ENCODE results near the gene GABRR3.

GABRR3 gene

DNA sequence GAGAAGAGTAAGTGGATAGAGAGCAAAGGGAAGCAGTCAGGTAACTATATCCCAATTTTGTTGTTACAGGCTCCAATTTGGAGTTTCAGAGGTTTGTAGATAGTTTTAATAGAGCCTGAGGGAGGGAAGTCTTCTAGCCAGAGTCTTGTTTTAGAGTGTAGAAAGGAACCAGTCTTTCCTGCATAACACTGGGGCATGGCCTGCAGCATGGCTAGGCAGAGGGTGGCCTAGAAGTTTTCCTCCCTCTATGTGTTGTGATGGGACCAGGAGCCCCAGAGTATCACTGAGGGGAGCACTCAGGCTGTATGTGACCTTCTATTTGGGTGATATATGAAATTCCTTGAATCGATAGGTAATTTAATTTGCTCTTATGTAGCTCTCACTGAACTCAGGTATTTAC is 22.5 kb upstream of the GABRR3 start:
- no peak for DNase-seq
- no peak overlapping the region for H3K4me3 ChIP-seq (ENCODE audit: low read depth, low read length)
- TF ChIP-seq, protein P1, sequence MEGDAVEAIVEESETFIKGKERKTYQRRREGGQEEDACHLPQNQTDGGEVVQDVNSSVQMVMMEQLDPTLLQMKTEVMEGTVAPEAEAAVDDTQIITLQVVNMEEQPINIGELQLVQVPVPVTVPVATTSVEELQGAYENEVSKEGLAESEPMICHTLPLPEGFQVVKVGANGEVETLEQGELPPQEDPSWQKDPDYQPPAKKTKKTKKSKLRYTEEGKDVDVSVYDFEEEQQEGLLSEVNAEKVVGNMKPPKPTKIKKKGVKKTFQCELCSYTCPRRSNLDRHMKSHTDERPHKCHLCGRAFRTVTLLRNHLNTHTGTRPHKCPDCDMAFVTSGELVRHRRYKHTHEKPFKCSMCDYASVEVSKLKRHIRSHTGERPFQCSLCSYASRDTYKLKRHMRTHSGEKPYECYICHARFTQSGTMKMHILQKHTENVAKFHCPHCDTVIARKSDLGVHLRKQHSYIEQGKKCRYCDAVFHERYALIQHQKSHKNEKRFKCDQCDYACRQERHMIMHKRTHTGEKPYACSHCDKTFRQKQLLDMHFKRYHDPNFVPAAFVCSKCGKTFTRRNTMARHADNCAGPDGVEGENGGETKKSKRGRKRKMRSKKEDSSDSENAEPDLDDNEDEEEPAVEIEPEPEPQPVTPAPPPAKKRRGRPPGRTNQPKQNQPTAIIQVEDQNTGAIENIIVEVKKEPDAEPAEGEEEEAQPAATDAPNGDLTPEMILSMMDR (IDR thresholded peaks at IDR 0.05; ENCODE audit: low read depth, low read length, missing control alignments), result no peak
- H3K36me3 ChIP-seq (replicated peaks), result no peaks in the 10 kb centered on the region
- H3K27ac ChIP-seq, result no peak overlapping the region
- no peaks in the 10 kb centered on the region for H3K27me3 ChIP-seq (replicated peaks)
- in situ Hi-C loops (cut with HindIII; ENCODE audit: low pct_ligation_motif_present, low sequenced_read_pairs), result no loop called here

DNA sequence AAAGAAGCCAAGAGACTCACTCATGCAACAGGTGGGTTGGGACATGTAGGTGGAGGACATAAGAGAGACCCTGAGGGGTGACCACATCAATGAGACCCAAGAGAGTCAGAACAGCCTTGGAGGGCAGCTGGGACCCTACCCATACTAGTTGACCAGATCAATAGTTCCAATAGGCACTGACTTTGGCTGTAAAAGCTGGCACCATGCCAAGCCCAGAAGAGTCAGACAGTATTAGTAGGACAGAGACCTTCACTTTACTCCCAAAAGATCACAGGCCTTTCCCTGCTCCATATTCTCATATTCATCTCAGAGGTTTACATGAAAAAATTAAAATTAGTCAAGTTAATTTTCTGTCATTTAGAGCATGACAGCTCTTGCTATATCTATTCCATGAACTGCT is 20.9 kb upstream of the GABRR3 start:
- Histone ChIP-seq H3K27ac (no peak overlapping the region), H3K36me3 (replicated peaks) (no peaks in the 10 kb centered on the region), H3K27me3 (replicated peaks) (no peaks in the 10 kb centered on the region), H3K4me3 (ENCODE audit: low read depth, low read length) (no peak overlapping the region)
- no peak for DNase-seq
- in situ Hi-C loops (cut with HindIII; ENCODE audit: low pct_ligation_motif_present, low sequenced_read_pairs), result no loop called here
- TF ChIP-seq, protein P1 (IDR thresholded peaks at IDR 0.05; ENCODE audit: low read depth, low read length, missing control alignments), result no peak

DNA sequence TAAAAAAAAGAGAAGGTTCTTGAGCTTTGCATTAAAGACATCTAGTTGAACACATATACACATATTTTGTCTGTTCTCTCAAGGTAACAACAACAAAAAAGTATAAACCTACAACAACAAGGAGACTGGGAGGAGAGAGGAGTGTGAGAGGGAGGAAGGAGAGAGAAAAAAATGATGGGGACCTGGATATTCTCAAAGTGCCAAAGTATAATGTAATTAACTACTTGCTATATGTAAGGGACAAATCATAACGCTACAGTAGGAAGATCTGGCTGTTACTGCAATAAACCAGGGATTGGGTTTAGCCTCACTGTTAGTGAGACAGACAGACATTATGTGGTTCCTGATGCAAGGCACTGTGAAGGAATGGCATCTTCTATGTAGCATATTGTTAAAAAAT is 14.2 kb upstream of the GABRR3 start:
- TF ChIP-seq, protein P1 (IDR thresholded peaks at IDR 0.05; ENCODE audit: low read depth, low read length, missing control alignments), result no peak
- no peaks in the 10 kb centered on the region for H3K36me3 ChIP-seq (replicated peaks)
- no peaks in the 10 kb centered on the region for H3K27me3 ChIP-seq (replicated peaks)
- no peak for DNase-seq
- in situ Hi-C loops (cut with HindIII; ENCODE audit: low pct_ligation_motif_present, low sequenced_read_pairs), result no loop called here
- no peak overlapping the region for H3K27ac ChIP-seq
- no peak overlapping the region for H3K4me3 ChIP-seq (ENCODE audit: low read depth, low read length)

DNA sequence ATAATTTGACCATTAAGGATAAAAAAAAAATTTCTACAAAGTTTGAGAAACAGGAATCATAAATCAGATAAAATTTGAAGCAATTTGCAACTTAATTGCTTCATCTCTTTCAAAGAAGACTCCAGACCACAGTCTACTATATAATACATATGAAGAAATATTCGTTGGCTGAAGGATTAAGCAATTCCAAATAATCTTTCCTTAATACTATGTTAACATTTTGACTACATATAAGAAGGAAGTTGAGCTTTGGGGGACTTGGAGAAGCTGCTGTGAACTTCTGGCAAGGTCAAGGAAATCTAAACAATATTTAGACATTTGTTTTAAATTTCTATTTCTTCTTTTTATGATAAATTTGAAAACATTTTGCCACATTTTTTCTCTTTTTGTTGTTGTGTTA is 13.5 kb upstream of the GABRR3 start:
- no peak for DNase-seq
- TF ChIP-seq, protein P1 (IDR thresholded peaks at IDR 0.05; ENCODE audit: low read depth, low read length, missing control alignments), result no peak
- Histone ChIP-seq H3K27me3 (replicated peaks) (no peaks in the 10 kb centered on the region), H3K36me3 (replicated peaks) (no peaks in the 10 kb centered on the region), H3K27ac (no peak overlapping the region), H3K4me3 (ENCODE audit: low read depth, low read length) (no peak overlapping the region)
- in situ Hi-C loops (cut with HindIII; ENCODE audit: low pct_ligation_motif_present, low sequenced_read_pairs), result no loop called here

DNA sequence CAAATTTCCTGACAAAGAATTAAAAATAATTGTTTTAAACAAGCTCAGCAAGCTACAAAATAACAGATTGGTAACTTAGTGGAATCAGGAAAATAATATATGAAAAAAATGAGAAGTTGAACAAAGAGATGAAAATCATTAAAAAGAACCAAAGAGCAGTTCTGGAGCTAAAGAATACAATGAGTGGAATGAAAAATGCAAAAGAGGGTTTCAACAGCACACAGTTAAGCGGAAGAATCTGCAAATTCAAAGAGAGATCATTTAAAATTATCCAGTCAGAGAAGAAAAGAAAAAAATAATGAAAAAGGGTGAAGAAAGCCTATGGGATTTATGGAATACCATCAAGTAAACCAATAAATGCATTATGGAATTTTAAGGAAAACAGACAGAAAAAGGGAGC is 6.2 kb upstream of the GABRR3 start:
- Histone ChIP-seq H3K27ac (no peak overlapping the region), H3K4me3 (ENCODE audit: low read depth, low read length) (no peak overlapping the region), H3K27me3 (replicated peaks) (no peaks in the 10 kb centered on the region), H3K36me3 (replicated peaks) (no peaks in the 10 kb centered on the region)
- in situ Hi-C loops (cut with HindIII; ENCODE audit: low pct_ligation_motif_present, low sequenced_read_pairs), result no loop called here
- no peak for DNase-seq
- TF ChIP-seq, protein P1 (IDR thresholded peaks at IDR 0.05; ENCODE audit: low read depth, low read length, missing control alignments), result no peak

DNA sequence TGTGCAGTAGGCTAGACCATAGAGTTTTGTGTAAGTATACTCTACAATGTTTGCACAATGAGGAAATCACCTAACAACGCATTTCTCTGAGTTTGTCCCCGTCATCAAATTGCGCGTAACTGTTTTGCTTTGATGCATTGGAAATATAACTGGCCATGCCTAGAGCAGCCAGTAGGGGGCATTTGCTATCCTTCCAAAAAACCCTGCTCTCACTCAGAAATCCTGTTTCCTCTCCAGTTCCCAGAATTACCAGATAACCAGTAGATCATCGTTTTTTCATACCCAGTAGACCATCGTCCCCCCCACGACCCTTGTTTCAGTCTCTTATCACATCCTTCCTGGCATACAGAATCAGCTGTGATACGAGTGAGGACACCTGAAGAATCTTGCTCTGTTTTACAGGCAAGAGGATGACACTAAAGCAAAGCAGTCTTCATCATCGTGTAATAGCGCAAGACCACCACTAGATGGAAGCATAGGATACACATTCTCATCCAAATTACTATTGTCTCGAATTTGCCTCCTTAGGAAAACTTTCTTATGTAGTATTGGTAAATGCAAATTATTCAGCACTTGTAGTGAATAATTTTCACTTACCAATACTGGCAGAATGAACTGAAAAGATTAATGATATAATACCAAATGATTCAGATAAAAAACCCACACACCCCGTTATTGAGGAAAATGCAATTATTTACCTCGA is 4.4 kb upstream of the GABRR3 start:
- TF ChIP-seq, protein P1 (IDR thresholded peaks at IDR 0.05; ENCODE audit: low read depth, low read length, missing control alignments), result peak; percentile 84
- no peaks in the 10 kb centered on the region for H3K27me3 ChIP-seq (replicated peaks)
- H3K27ac ChIP-seq, result no peak overlapping the region
- in situ Hi-C loops (cut with HindIII; ENCODE audit: low pct_ligation_motif_present, low sequenced_read_pairs), result no loop called here
- peak; percentile 86 for DNase-seq
- H3K36me3 ChIP-seq (replicated peaks), result no peaks in the 10 kb centered on the region
- peak overlapping the region; percentile 49 for H3K4me3 ChIP-seq (ENCODE audit: low read depth, low read length)
